Measurements from ENCODE around the gene MMP17. TPM values are rescaled to one million over a fixed set of nuclear protein-coding genes. Genes with fewer than 3 reads are reported as not detected.

MMP17 gene
- total and polyA plus RNA-seq, 4 donors: 0.17 to 0.37 (median 0.24) TPM; not detected in 1

DNA sequence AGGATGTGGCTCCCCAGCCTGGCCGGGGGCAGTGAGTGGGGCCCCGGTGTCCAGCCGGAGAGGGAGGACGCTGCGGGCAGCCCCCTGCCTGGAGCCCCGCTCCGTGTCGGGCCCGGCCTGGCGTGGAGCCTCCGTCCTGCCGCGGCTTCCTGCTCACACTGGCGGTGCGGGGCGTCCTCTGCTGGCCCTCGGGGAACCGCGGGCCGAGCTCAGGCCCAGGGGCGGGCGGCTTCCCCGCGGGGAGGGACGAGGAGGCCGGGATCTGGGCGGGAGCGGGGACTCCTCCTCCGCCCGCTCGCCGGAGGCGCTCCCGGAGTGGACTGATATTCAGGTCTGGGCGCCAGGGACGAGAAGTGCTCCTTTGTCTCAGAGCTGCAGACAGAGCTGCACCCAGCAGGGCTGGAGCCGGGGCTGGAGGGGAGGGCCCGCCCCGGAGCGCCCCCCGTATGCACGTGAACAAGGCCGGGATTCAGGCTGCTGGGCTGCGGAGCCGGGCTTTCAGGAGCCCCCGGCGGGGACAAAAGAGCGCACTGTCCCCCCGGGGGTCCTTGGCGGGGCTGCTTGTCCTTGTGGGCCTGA lies 2.2 kb downstream of the MMP17 start:
- peaks cover 18 to 35% (median 22%) of the 10 kb centered on the region in 4 donors for H3K4me1 ChIP-seq (ENCODE audit: control insufficient read depth in 4 of 4, insufficient read depth in 4 of 4, low read length in 3 of 4)

GRCh38 chr12:131830914-131831571 lies 2.9 kb downstream of the MMP17 start:
- 10% methylated on average over 33 of the region's 33 CpGs for WGBS
- Histone ChIP-seq H3K4me3 (ENCODE audit: low read depth in 1 of 3, low read length in 3 of 3) (peak overlapping the region in 1 of 3 donors; percentile 46), H3K9me3 (ENCODE audit: control insufficient read depth in 4 of 4, low read length in 3 of 4) (no peaks in the 10 kb centered on the region), H3K4me1 (ENCODE audit: control insufficient read depth in 4 of 4, insufficient read depth in 4 of 4, low read length in 3 of 4) (peaks cover 18 to 35% (median 22%) of the 10 kb centered on the region in 4 donors), H3K27me3 (ENCODE audit: control insufficient read depth in 4 of 4, insufficient read depth in 4 of 4, low read length in 3 of 4) (peaks cover 0 to 22% (median 7%) of the 10 kb centered on the region in 4 donors), H3K27ac (ENCODE audit: low read depth in 1 of 2, low read length in 2 of 2) (peak overlapping the region; percentile 7 to 61), H3K36me3 (ENCODE audit: control insufficient read depth in 4 of 4, insufficient read depth in 3 of 4, low read depth in 1 of 4, low read length in 3 of 4) (no peaks in the 10 kb centered on the region), H3K9ac (ENCODE audit: low read depth in 1 of 2, low read length in 2 of 2) (no peak overlapping the region)
- TF ChIP-seq, protein P1, sequence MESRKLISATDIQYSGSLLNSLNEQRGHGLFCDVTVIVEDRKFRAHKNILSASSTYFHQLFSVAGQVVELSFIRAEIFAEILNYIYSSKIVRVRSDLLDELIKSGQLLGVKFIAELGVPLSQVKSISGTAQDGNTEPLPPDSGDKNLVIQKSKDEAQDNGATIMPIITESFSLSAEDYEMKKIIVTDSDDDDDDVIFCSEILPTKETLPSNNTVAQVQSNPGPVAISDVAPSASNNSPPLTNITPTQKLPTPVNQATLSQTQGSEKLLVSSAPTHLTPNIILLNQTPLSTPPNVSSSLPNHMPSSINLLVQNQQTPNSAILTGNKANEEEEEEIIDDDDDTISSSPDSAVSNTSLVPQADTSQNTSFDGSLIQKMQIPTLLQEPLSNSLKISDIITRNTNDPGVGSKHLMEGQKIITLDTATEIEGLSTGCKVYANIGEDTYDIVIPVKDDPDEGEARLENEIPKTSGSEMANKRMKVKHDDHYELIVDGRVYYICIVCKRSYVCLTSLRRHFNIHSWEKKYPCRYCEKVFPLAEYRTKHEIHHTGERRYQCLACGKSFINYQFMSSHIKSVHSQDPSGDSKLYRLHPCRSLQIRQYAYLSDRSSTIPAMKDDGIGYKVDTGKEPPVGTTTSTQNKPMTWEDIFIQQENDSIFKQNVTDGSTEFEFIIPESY (IDR thresholded peaks at IDR 0.05): no peak
- TF ChIP-seq, protein P2, sequence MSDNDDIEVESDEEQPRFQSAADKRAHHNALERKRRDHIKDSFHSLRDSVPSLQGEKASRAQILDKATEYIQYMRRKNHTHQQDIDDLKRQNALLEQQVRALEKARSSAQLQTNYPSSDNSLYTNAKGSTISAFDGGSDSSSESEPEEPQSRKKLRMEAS (IDR thresholded peaks at IDR 0.05): no peak
- TF ChIP-seq JUND (IDR thresholded peaks at IDR 0.05) (no peak), ATF3 (IDR thresholded peaks at IDR 0.05) (no peak), EGR1 (IDR thresholded peaks at IDR 0.05; ENCODE audit: low read depth in 2 of 2) (no peak), TAF1 (conservative IDR thresholded peaks at IDR 0.05) (no peak), FOXA1 (IDR thresholded peaks at IDR 0.05) (no peak), GABPA (IDR thresholded peaks at IDR 0.05 in 1 of 2, conservative IDR thresholded peaks at IDR 0.05 in 1 of 2) (no peak), RAD21 (IDR thresholded peaks at IDR 0.05) (no peak), HNF4A (conservative IDR thresholded peaks at IDR 0.05) (no peak), CTCF (IDR thresholded peaks at IDR 0.05; ENCODE audit: low read depth, low read length, missing input control) (no peak)
- no peak for DNase-seq (ENCODE audit: low spot score)

More for the DNA sequence above, 2.2 kb downstream of the MMP17 start:
- Histone ChIP-seq H3K9me3 (ENCODE audit: control insufficient read depth in 4 of 4, low read length in 3 of 4) (no peaks in the 10 kb centered on the region), H3K4me3 (ENCODE audit: low read depth in 1 of 3, low read length in 3 of 3) (peak overlapping the region in 1 of 3 donors; percentile 46), H3K36me3 (ENCODE audit: control insufficient read depth in 4 of 4, insufficient read depth in 3 of 4, low read depth in 1 of 4, low read length in 3 of 4) (no peaks in the 10 kb centered on the region), H3K9ac (ENCODE audit: low read depth in 1 of 2, low read length in 2 of 2) (no peak overlapping the region), H3K27me3 (ENCODE audit: control insufficient read depth in 4 of 4, insufficient read depth in 4 of 4, low read length in 3 of 4) (peaks cover 0 to 22% (median 7%) of the 10 kb centered on the region in 4 donors), H3K27ac (ENCODE audit: low read depth in 1 of 2, low read length in 2 of 2) (no peak overlapping the region)
- peak; percentile 52 for DNase-seq (ENCODE audit: low spot score)
- TF ChIP-seq FOXA1 (IDR thresholded peaks at IDR 0.05): no peak
- no peak for TF ChIP-seq TAF1 (conservative IDR thresholded peaks at IDR 0.05)
- TF ChIP-seq RAD21 (IDR thresholded peaks at IDR 0.05): peak; percentile 63 to 73
- no peak for TF ChIP-seq JUND (IDR thresholded peaks at IDR 0.05)
- TF ChIP-seq, protein P2 (IDR thresholded peaks at IDR 0.05): no peak
- TF ChIP-seq RXRA (IDR thresholded peaks at IDR 0.05): no peak
- TF ChIP-seq HNF4A (conservative IDR thresholded peaks at IDR 0.05): no peak
- peak; percentile 41 for TF ChIP-seq CTCF (IDR thresholded peaks at IDR 0.05; ENCODE audit: low read depth, low read length, missing input control)
- no peak for TF ChIP-seq FOXA2 (IDR thresholded peaks at IDR 0.05)
- WGBS: 1% methylated on average over 50 of the region's 50 CpGs
